ENCODE data around the gene TCF12.
"Not testable (repeated sequence)": the region's sequence is repeated elsewhere in the genome, so short reads cannot be mapped to it uniquely, and the experiment has no call there.

TCF12 gene

GRCh38 chr15:56916825-56917477, 1.5 kb upstream of the TCF12 start:
- no peak for DNase-seq

- DNase-seq, result peak; percentile 58
These were observed 795 bp upstream of the TCF12 start for GRCh38 chr15:56917652-56918045.

GRCh38 chr15:56919031-56919608, 676 bp downstream of the TCF12 start:
- peak; percentile 53 for DNase-seq

GRCh38 chr15:56919609-56920366, 1.3 kb downstream of the TCF12 start:
- peak; percentile 30 for DNase-seq

GRCh38 chr15:56920367-56920627, 1.9 kb downstream of the TCF12 start:
- DNase-seq, result no peak

- no peak for DNase-seq
These were observed 4.7 kb downstream of the TCF12 start for GRCh38 chr15:56923174-56923591.

- no peak for DNase-seq
These were observed 9.4 kb downstream of the TCF12 start for GRCh38 chr15:56927816-56928215.

GRCh38 chr15:56929399-56929798, 11.0 kb downstream of the TCF12 start:
- no peak for DNase-seq

GRCh38 chr15:56929933-56930332, 11.5 kb downstream of the TCF12 start:
- DNase-seq, result no peak

- DNase-seq, result no peak
These were observed 12.3 kb downstream of the TCF12 start for GRCh38 chr15:56930669-56931313.

- no peak for DNase-seq
These were observed 13.4 kb downstream of the TCF12 start for GRCh38 chr15:56931639-56932508.

- DNase-seq, result not testable (repeated sequence)
These were observed 14.0 kb downstream of the TCF12 start for GRCh38 chr15:56932509-56932868.

GRCh38 chr15:56933410-56933809, 15.0 kb downstream of the TCF12 start:
- no peak for DNase-seq

GRCh38 chr15:56933811-56934210, 15.4 kb downstream of the TCF12 start:
- DNase-seq, result no peak

- DNase-seq, result no peak
These were observed 15.8 kb downstream of the TCF12 start for GRCh38 chr15:56934269-56934668.

GRCh38 chr15:56936929-56937328, 18.5 kb downstream of the TCF12 start:
- no peak for DNase-seq

GRCh38 chr15:56939257-56939656, 20.8 kb downstream of the TCF12 start:
- no peak for DNase-seq

- DNase-seq, result no peak
These were observed 21.9 kb downstream of the TCF12 start for GRCh38 chr15:56940388-56940787.

- peak; percentile 51 for DNase-seq
These were observed 23.7 kb downstream of the TCF12 start for GRCh38 chr15:56942118-56942517.

- DNase-seq, result no peak
These were observed 25.0 kb downstream of the TCF12 start for GRCh38 chr15:56943403-56943802.

- DNase-seq, result no peak
These were observed 26.0 kb downstream of the TCF12 start for GRCh38 chr15:56944485-56944884.

- DNase-seq, result no peak
These were observed 27.7 kb downstream of the TCF12 start for GRCh38 chr15:56946150-56946549.

Measured in midbrain (tissue), 1 donor.